GM20431 (cell line): ENCODE data around the gene DLEC1.

Experiments
- in situ Hi-C: fragments of 300-500 bp; cut with MseI, MboI; formaldehyde crosslinking; loops from one replicate; pipeline ENCODE4 v1.15.0; 2020; ENCODE audit warnings: low sequenced_read_pairs; ENCODE audit not compliant: unreplicated experiment

Gene DLEC1

GRCh38 chr3:38099518-38099917, 60.5 kb downstream of the DLEC1 start:
- in situ Hi-C loops: no loop called here

GRCh38 chr3:38100498-38100897, 61.5 kb downstream of the DLEC1 start:
- in situ Hi-C loops: no loop called here

- in situ Hi-C loops: no loop called here
These were observed 62.9 kb downstream of the DLEC1 start for GRCh38 chr3:38101811-38102443.

GRCh38 chr3:38102444-38102814, 63.4 kb downstream of the DLEC1 start:
- in situ Hi-C loops: no loop called here

- in situ Hi-C loops: no loop called here
These were observed 66.5 kb downstream of the DLEC1 start for GRCh38 chr3:38105525-38105924.

GRCh38 chr3:38107911-38108648, 69.1 kb downstream of the DLEC1 start:
- in situ Hi-C loops: no loop called here

- in situ Hi-C loops: no loop called here
These were observed 69.9 kb downstream of the DLEC1 start for GRCh38 chr3:38108649-38109579.

GRCh38 chr3:38109580-38110313, 70.7 kb downstream of the DLEC1 start:
- in situ Hi-C loops: no loop called here

- in situ Hi-C loops: no loop called here
These were observed 71.5 kb downstream of the DLEC1 start for GRCh38 chr3:38110314-38111050.

GRCh38 chr3:38111201-38111600, 72.2 kb downstream of the DLEC1 start:
- in situ Hi-C loops: no loop called here

- in situ Hi-C loops: no loop called here
These were observed 72.8 kb downstream of the DLEC1 start for GRCh38 chr3:38111696-38112377.

GRCh38 chr3:38112378-38112761, 73.4 kb downstream of the DLEC1 start:
- in situ Hi-C loops: no loop called here

- in situ Hi-C loops: no loop called here
These were observed 75.3 kb downstream of the DLEC1 start for GRCh38 chr3:38114052-38114874.

GRCh38 chr3:38114875-38115644, 76.1 kb downstream of the DLEC1 start:
- in situ Hi-C loops: no loop called here

GRCh38 chr3:38115645-38116427, 76.8 kb downstream of the DLEC1 start:
- in situ Hi-C loops: no loop called here

GRCh38 chr3:38116471-38117162, 77.6 kb downstream of the DLEC1 start:
- in situ Hi-C loops: no loop called here
